ENCODE data around the gene PTPRU.

The PTPRU gene

DNA sequence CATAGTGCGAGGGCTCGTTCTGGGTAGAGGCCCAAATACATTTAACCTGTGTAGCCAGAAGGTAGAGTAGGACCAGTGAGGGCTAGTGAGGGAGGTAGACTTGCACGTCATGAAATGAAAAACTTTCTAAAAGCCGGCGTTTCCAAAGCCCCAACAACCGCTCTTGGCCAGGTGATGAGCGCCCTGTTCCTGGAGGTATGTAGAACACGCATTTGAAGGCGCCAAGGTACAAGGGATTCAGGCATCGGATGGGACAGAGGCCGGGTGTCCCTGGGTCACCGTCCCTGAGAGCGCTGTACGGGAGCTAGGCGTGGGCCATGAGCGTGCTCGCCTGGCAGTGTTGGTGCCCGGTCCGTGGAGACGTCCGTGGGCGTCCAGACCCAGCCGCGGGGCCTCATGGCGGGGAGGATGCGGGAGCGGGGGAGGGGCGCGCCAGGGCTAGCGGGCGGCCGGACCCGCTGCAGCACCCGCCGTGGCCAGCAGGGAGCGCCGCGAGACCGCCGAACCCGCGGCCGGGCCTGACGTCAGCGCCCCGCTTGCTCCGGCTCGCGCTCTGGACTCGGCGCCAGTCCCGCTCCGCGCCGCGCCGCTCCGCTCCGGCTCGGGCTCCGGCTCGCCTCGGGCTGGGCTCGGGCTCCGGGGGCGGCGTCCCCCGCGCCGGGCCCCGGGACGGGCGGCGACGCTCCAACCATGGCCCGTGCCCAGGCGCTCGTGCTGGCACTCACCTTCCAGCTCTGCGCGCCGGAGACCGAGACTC is at the start of gene PTPRU:
PTPRU (plus strand) TSS at position 568 of the 757 bp plus-strand sequence; CDS start at position 691, 123 bp downstream.
- no peaks in the 10 kb centered on the region for H3K36me3 ChIP-seq
- no peaks in the 10 kb centered on the region for H3K9me3 ChIP-seq (ENCODE audit: severe bottlenecking)
- peak within 1 kb of the TSS; percentile 62 for H3K27ac ChIP-seq
- H3K4me3 ChIP-seq (ENCODE audit: low read depth, low read length), result peak within 1 kb of the TSS; percentile 86
- no peaks in the 10 kb centered on the region for H3K27me3 ChIP-seq (ENCODE audit: insufficient read depth, low read depth, severe bottlenecking)
- TF ChIP-seq CTCF (IDR thresholded peaks at IDR 0.05; ENCODE audit: low read depth, low read length), result peak; percentile 77
- peak; percentile 71 for DNase-seq

DNA sequence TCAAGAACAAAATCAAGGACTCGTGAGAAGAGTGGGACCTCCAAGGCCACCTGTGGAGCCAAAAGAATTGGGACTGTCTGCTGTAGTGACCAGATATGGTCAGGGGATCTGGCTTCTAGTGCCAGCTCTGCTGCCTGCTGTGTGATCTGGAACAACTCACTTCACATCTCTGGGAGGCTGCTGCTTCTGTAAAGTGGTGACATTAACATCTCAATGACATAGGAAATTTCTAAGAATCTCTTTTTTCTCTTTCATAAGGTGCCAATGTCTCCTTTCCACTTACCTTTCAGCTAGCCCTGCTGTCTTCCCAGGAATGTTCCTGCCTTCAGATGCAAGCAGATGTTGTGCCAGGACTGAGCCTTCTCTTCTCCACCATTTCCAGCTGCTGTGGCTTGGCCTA is 49.6 kb upstream of the PTPRU start:
- Histone ChIP-seq H3K36me3 (no peaks in the 10 kb centered on the region; the same call in 1 of the 2 replicates), H3K9me3 (ENCODE audit: severe bottlenecking) (no peaks in the 10 kb centered on the region), H3K27me3 (ENCODE audit: insufficient read depth, low read depth, severe bottlenecking) (no peaks in the 10 kb centered on the region), H3K27ac (no peak overlapping the region), H3K4me3 (ENCODE audit: low read depth, low read length) (no peak overlapping the region)
- DNase-seq, result no peak
- TF ChIP-seq CTCF (IDR thresholded peaks at IDR 0.05; ENCODE audit: low read depth, low read length), result no peak

DNA sequence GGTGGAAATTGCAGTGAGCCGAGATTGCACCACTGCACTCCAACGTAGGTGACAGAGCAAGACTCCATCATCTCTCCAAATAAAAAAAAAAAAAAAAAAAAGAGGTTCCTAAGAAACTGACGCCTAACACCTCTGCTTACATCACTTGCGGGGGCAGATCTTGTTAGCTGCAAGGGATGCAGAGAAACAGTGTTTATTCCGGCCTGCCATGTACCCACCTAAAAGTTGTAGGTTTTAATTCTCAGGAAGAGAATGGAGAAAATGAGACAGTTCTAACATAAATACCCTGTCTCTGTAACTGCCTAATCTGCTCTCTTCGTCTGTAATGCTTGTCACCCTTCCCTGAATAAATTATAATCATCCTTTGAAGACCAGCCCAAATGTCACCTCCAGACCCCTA is 45.6 kb upstream of the PTPRU start:
- peaks cover 8% of the 10 kb centered on the region for H3K36me3 ChIP-seq
- H3K9me3 ChIP-seq (ENCODE audit: severe bottlenecking), result no peaks in the 10 kb centered on the region
- TF ChIP-seq CTCF (IDR thresholded peaks at IDR 0.05; ENCODE audit: low read depth, low read length), result no peak
- H3K4me3 ChIP-seq (ENCODE audit: low read depth, low read length), result no peak overlapping the region
- no peak overlapping the region for H3K27ac ChIP-seq
- H3K27me3 ChIP-seq (ENCODE audit: insufficient read depth, low read depth, severe bottlenecking), result no peaks in the 10 kb centered on the region
- no peak for DNase-seq

GRCh38 chr1:29193879-29194455 is 42.4 kb upstream of the PTPRU start:
- no peaks in the 10 kb centered on the region for H3K9me3 ChIP-seq (ENCODE audit: severe bottlenecking)
- H3K27me3 ChIP-seq (ENCODE audit: insufficient read depth, low read depth, severe bottlenecking), result no peaks in the 10 kb centered on the region
- no peak for DNase-seq
- H3K4me3 ChIP-seq (ENCODE audit: low read depth, low read length), result no peak overlapping the region
- TF ChIP-seq CTCF (IDR thresholded peaks at IDR 0.05; ENCODE audit: low read depth, low read length), result no peak
- peaks cover 22% of the 10 kb centered on the region for H3K36me3 ChIP-seq
- H3K27ac ChIP-seq, result no peak overlapping the region

DNA sequence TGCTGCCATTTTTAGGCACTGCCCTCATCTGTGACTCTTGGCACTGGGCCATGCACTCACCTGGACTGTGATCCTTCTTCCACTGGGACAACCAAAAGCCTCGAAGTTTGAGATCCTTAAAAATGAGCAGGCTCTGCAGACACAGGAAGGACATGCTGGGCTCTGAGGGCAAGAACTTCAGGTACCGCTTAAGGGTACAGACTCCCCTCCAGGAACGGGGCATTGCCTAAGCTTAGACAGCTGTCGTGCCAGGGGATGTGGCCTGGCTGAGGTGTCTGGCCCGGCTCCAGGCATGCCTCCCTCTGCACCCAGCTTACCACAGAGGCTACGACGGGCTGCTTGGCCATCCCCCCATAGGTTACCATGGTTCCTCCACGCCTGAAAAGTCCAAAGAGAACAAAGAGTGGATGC is 40.4 kb upstream of the PTPRU start:
- no peak for TF ChIP-seq CTCF (IDR thresholded peaks at IDR 0.05; ENCODE audit: low read depth, low read length)
- Histone ChIP-seq H3K27me3 (ENCODE audit: insufficient read depth, low read depth, severe bottlenecking) (no peaks in the 10 kb centered on the region), H3K36me3 (peaks cover 39% of the 10 kb centered on the region), H3K9me3 (ENCODE audit: severe bottlenecking) (no peaks in the 10 kb centered on the region), H3K27ac (no peak overlapping the region), H3K4me3 (ENCODE audit: low read depth, low read length) (no peak overlapping the region)
- DNase-seq, result no peak
